Natural killer cell (primary cell): Measurements from ENCODE around the gene BTK. TPM values are rescaled to one million over a fixed set of nuclear protein-coding genes. Genes with fewer than 3 reads are reported as not detected.

Experiments
- ATAC-seq, 3 donors: fragments of 150-1000 bp in 2 of 3; fragments of 200-7000 bp in 1 of 3; cut with Tn5 transposase; 1 replicate in 1 of 3; 2 replicates in 2 of 3; pipeline ENCODE4 v1.10.0; 2021; ENCODE audit warnings: mild to moderate bottlenecking in 2 of 3, moderate library complexity in 2 of 3
- DNase-seq, 2 donors: peaks; one replicate each; pipeline versions ENCODE4 v3.0.0 to v3.0.0-alpha.2; 2013 to 2021; ENCODE audit warnings: mixed read lengths in 1 of 2
- H3K27ac ChIP-seq: one replicate; pipeline ENCODE4 v1.5.1; 2013; ENCODE audit warnings: mild to moderate bottlenecking, low read length
- H3K27me3 ChIP-seq: one replicate; pipeline ENCODE4 v1.6.1; 2013; ENCODE audit warnings: low read length; ENCODE audit not compliant: control insufficient read depth, insufficient read depth
- H3K36me3 ChIP-seq: one replicate; pipeline ENCODE4 v1.6.1; 2013; ENCODE audit warnings: low read length; ENCODE audit not compliant: control insufficient read depth, insufficient read depth
- H3K4me1 ChIP-seq: one replicate; pipeline ENCODE4 v1.6.1; 2013; ENCODE audit warnings: low read length; ENCODE audit not compliant: control insufficient read depth, insufficient read depth
- H3K4me3 ChIP-seq: one replicate; pipeline ENCODE4 v1.5.1; 2013; ENCODE audit warnings: low read length
- H3K9me3 ChIP-seq: one replicate; pipeline ENCODE4 v1.6.1; 2013; ENCODE audit warnings: low read length; ENCODE audit not compliant: control insufficient read depth, insufficient read depth
- H3K27ac Mint-ChIP-seq, 2 donors: one replicate each; pipeline ENCODE4 v1.8.0; 2022; ENCODE audit warnings: mild to moderate bottlenecking in 2 of 2, mixed read lengths in 2 of 2, moderate library complexity in 1 of 2
- H3K27me3 Mint-ChIP-seq, 2 donors: one replicate each; pipeline ENCODE4 v1.8.0; 2022; ENCODE audit warnings: low read depth in 2 of 2, mixed read lengths in 2 of 2
- H3K36me3 Mint-ChIP-seq: one replicate; pipeline ENCODE4 v1.8.0; 2022; ENCODE audit warnings: mixed read lengths
- H3K4me1 Mint-ChIP-seq, 2 donors: one replicate each; pipeline ENCODE4 v1.8.0; 2022; ENCODE audit warnings: mixed read lengths in 2 of 2
- H3K4me3 Mint-ChIP-seq: one replicate; pipeline ENCODE4 v1.8.0; 2022; ENCODE audit warnings: mild to moderate bottlenecking, moderate library complexity, mixed read lengths
- H3K9me3 Mint-ChIP-seq, 2 donors: one replicate each; pipeline ENCODE4 v1.8.0; 2022; ENCODE audit warnings: mixed read lengths in 2 of 2
- WGBS: methylation state at CpG from one replicate; pipeline ENCODE4 v1.1.7; 2013; ENCODE audit warnings: missing lambda C conversion rate; ENCODE audit not compliant: insufficient coverage; 5-methylcytosine and 5-hydroxymethylcytosine counted together
- intact Hi-C: fragments of 100-400 bp; cut with micrococcal nuclease; formaldehyde crosslinking; loops from one replicate; pipeline ENCODE4 v1.14.2; 2022
- total RNA-seq, 4 donors: library from RNA; stranded (reverse); fragments of 120-200 nt in 1 of 4; gene quantifications; one replicate each; pipeline versions ENCODE4 v1.2.3 to v1.2.4, GENCODE V29; 2013 to 2022
- TF ChIP-seq, protein P1 (sequence below): fragments of 200-600 bp; IDR thresholded peaks from one replicate; pipeline ENCODE4 v1.8.0; 2022; ENCODE audit warnings: antibody characterized with exemption

BTK gene
- total RNA-seq, 3 donors from 2014 or later (not counting 1 experiment from before 2014, with no cell fraction given) = 4.4 to 48.2 (median 9.0) TPM

DNA sequence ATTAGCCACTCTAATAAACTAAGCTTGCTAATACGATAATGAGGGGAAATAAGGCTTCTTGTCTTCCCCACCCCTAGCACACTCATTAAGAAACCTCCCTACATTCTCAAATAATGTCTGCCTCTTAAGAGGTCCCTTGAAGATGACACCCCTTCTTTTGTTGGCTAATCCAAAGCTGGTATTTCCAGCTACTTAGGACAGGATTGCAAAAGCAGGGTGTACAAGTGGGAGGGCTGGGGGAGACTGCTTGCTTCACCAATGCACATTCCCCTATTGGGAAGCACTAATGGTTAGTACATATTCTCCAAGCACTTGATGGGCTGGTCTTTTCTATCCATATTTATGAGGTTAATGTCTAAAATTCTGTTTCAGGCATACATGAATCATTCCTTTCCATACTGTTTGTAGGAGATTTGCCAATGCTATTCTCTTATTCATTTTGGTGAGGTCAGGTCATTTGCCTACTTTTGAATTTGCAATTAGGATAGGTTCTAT lies 20.6 kb downstream of the BTK start:
- no peaks in the 10 kb centered on the region for H3K4me1 Mint-ChIP-seq
- no peaks in the 10 kb centered on the region for H3K36me3 Mint-ChIP-seq
- 100% methylated on average over 1 of the region's 1 CpG for WGBS
- intact Hi-C loops = no loop called here
- ATAC-seq (no peak), DNase-seq (no peak)
- H3K27me3 Mint-ChIP-seq = peaks cover 3 to 6% of the 10 kb centered on the region in 2 donors
- no peak overlapping the region for H3K27ac ChIP-seq
- no peaks in the 10 kb centered on the region for H3K36me3 ChIP-seq
- TF ChIP-seq, protein P1, sequence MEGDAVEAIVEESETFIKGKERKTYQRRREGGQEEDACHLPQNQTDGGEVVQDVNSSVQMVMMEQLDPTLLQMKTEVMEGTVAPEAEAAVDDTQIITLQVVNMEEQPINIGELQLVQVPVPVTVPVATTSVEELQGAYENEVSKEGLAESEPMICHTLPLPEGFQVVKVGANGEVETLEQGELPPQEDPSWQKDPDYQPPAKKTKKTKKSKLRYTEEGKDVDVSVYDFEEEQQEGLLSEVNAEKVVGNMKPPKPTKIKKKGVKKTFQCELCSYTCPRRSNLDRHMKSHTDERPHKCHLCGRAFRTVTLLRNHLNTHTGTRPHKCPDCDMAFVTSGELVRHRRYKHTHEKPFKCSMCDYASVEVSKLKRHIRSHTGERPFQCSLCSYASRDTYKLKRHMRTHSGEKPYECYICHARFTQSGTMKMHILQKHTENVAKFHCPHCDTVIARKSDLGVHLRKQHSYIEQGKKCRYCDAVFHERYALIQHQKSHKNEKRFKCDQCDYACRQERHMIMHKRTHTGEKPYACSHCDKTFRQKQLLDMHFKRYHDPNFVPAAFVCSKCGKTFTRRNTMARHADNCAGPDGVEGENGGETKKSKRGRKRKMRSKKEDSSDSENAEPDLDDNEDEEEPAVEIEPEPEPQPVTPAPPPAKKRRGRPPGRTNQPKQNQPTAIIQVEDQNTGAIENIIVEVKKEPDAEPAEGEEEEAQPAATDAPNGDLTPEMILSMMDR = no peak
- H3K9me3 Mint-ChIP-seq = no peaks in the 10 kb centered on the region
- no peaks in the 10 kb centered on the region for H3K27me3 ChIP-seq
- H3K4me1 ChIP-seq = no peaks in the 10 kb centered on the region
- H3K4me3 ChIP-seq = no peak overlapping the region
- H3K4me3 Mint-ChIP-seq = no peak overlapping the region
- H3K9me3 ChIP-seq = no peaks in the 10 kb centered on the region
- H3K27ac Mint-ChIP-seq = no peak overlapping the region

DNA sequence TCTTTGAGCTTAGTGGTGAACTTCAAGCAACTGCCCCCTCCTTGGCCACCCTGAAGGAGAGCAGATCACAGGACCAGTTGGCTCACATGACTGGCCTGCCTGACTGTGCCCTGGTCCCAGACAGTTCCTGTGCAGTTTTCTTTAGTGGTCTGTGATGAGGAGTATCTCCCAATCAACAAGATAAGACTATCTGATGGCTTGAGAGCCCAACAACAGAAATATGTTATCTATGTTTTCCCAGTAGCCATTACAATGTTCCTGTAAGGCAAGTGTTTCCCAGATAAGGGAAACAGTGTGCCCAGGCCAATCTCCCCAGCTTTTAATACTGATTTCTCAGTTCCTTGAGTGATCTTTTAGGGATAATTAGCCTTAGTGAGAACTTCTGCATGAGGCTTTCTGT lies 23.2 kb downstream of the BTK start:
- H3K4me1 ChIP-seq = no peaks in the 10 kb centered on the region
- no peak overlapping the region for H3K4me3 ChIP-seq
- Mint-ChIP-seq H3K27me3 (peaks cover 0 to 9% of the 10 kb centered on the region in 2 donors), H3K4me1 (no peaks in the 10 kb centered on the region), H3K9me3 (no peaks in the 10 kb centered on the region), H3K27ac (no peak overlapping the region), H3K36me3 (no peaks in the 10 kb centered on the region), H3K4me3 (no peak overlapping the region)
- TF ChIP-seq, protein P1 = no peak
- H3K36me3 ChIP-seq = no peaks in the 10 kb centered on the region
- DNase-seq (no peak), ATAC-seq (no peak)
- no peaks in the 10 kb centered on the region for H3K27me3 ChIP-seq
- no peaks in the 10 kb centered on the region for H3K9me3 ChIP-seq
- H3K27ac ChIP-seq = no peak overlapping the region
- intact Hi-C loops = no loop called here

DNA sequence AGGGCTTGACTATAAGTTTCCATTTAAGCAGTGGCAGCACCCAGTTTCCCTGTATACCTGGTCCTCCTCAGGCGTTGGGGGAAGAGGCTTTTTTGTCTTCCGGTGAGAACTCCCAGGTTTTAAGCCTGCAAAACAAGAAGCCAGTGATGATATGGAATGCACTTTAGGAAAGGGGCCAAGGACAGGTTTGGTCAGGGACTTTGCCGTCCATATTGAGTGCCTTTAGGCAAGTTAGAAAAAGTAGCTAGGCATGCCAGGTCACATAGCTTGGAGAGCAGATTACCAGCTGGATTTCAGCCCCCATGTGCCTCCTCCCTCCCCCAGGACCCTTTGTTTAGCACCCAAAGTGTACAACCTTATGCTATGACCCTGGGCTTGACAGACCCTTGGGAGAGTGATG lies 23.9 kb downstream of the BTK start:
- H3K9me3 ChIP-seq = no peaks in the 10 kb centered on the region
- WGBS = 93% methylated on average over 3 of the region's 3 CpGs

DNA sequence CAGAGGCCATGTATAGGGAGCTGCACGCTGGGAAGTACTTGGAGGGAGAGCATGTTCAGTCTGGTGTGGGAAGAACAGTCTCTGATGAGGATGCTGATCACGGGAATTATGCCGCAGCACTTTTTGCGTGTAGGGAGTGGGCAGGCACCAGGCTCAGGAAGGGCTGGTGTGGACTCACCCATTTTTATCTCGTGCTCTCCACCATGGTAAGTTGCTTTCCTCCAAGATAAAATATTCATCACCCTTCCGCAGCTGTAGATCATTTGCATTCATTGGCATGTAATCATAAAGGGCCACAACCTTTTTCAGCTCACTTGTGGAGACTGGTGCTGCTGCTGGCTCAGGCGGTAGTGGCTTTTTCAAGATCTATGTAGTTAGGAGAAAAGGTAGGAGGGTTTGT lies 25.6 kb downstream of the BTK start:
- ATAC-seq = no peak
- no peaks in the 10 kb centered on the region for H3K36me3 ChIP-seq
- no peaks in the 10 kb centered on the region for H3K27me3 ChIP-seq
- Mint-ChIP-seq H3K27me3 (peaks cover 0 to 9% of the 10 kb centered on the region in 2 donors), H3K27ac (no peak overlapping the region), H3K4me3 (no peak overlapping the region), H3K9me3 (no peaks in the 10 kb centered on the region), H3K36me3 (no peaks in the 10 kb centered on the region), H3K4me1 (no peaks in the 10 kb centered on the region)
- no peak overlapping the region for H3K27ac ChIP-seq
- H3K4me3 ChIP-seq = no peak overlapping the region
- TF ChIP-seq, protein P1 = no peak
- DNase-seq = no peak
- WGBS = 95% methylated on average over 6 of the region's 7 CpGs
- intact Hi-C loops = no loop called here
- H3K4me1 ChIP-seq = no peaks in the 10 kb centered on the region
- no peaks in the 10 kb centered on the region for H3K9me3 ChIP-seq

More for the DNA sequence above, 23.9 kb downstream of the BTK start:
- intact Hi-C loops = no loop called here
- H3K36me3 ChIP-seq = no peaks in the 10 kb centered on the region
- no peak overlapping the region for H3K4me3 ChIP-seq
- H3K4me1 Mint-ChIP-seq = no peaks in the 10 kb centered on the region
- no peak overlapping the region for H3K27ac Mint-ChIP-seq
- no peak overlapping the region for H3K27ac ChIP-seq
- H3K4me1 ChIP-seq = no peaks in the 10 kb centered on the region
- no peaks in the 10 kb centered on the region for H3K27me3 ChIP-seq
- ATAC-seq (no peak), DNase-seq (no peak)
- no peak overlapping the region for H3K4me3 Mint-ChIP-seq
- no peaks in the 10 kb centered on the region for H3K9me3 Mint-ChIP-seq
- peaks cover 0 to 9% of the 10 kb centered on the region in 2 donors for H3K27me3 Mint-ChIP-seq
- no peaks in the 10 kb centered on the region for H3K36me3 Mint-ChIP-seq
- TF ChIP-seq, protein P1 = no peak
